GM12878 (cell line): ENCODE data around the gene SLC6A3. TPM values are rescaled to one million over a fixed set of nuclear protein-coding genes. Genes with fewer than 3 reads are reported as not detected.

Experiments
- ATAC-seq: fragments of 200-7000 bp; cut with Tn5 transposase; 3 replicates; pipeline ENCODE4 v1.9.1; 2020; ENCODE audit warnings: mild to moderate bottlenecking, moderate library complexity
- BruUV-seq: library from RNA; stranded (reverse); fragments of 400-500 nt; replicated peaks from 2 replicates; lab custom pipeline; 2021; lab: Mats Ljungman, UMichigan
- CTCF ChIA-PET: fragments of 300-600 bp; sonication (Branson Sonifier 250); formaldehyde crosslinking; extraction: SDS; loops from one replicate; lab custom pipeline; 2021; ENCODE audit warnings: inconsistent platforms; lab: Yijun Ruan, JAX
- POLR2A ChIA-PET: fragments of 350-600 bp; formaldehyde crosslinking; extraction: SDS; loops from one replicate; lab custom pipeline; 2021; ENCODE audit warnings: inconsistent platforms; lab: Charles Lee
- RAD21 ChIA-PET: fragments of 300-600 bp; sonication (Branson Sonifier 250); formaldehyde crosslinking; loops from one replicate; lab custom pipeline; 2023; ENCODE audit warnings: antibody characterized with exemption; ENCODE audit not compliant: unreplicated experiment; lab: Charles Lee
- SMC1A ChIA-PET: fragments of 300-600 bp; sonication (Branson Sonifier 250); formaldehyde crosslinking; loops from one replicate; lab custom pipeline; 2023; ENCODE audit not compliant: unreplicated experiment, uncharacterized antibody; lab: Charles Lee
- DNase-seq: peaks from one replicate; pipeline ENCODE4 v3.0.0-alpha.2; 2011; ENCODE audit warnings: low read depth, low spot score
- FAIRE-seq: peaks from 3 replicates; lab custom pipeline; 2011; peaks lifted over from hg19 to GRCh38; lab: Jason Lieb, UNC
- H2AFZ ChIP-seq: 2 replicates; pipeline ENCODE4 v1.6.0; 2011; ENCODE audit warnings: low read depth, low read length, control low read depth; ENCODE audit not compliant: control insufficient read depth
- H3K27ac ChIP-seq: 2 replicates; pipeline ENCODE4 v1.5.1; 2011; ENCODE audit warnings: control low read depth; ENCODE audit not compliant: control insufficient read depth, insufficient read depth
- H3K27me3 ChIP-seq, 2 experiments: replicated peaks in 1 of 2; 2 replicates each; pipeline versions ENCODE4 v1.6.0 to v1.6.1; 2011; ENCODE audit warnings: low read length in 1 of 2; ENCODE audit not compliant: control insufficient read depth in 2 of 2, insufficient read depth in 2 of 2
- H3K36me3 ChIP-seq, 2 experiments: 2 replicates each; pipeline ENCODE4 v1.5.1; 2011; ENCODE audit warnings: low read length in 1 of 2; ENCODE audit not compliant: control insufficient read depth in 2 of 2, insufficient read depth in 2 of 2
- H3K4me1 ChIP-seq: 2 replicates; pipeline ENCODE4 v1.6.1; 2011; ENCODE audit warnings: mild to moderate bottlenecking, low read length, moderate library complexity, mixed read lengths; ENCODE audit not compliant: control insufficient read depth, insufficient read depth
- H3K4me2 ChIP-seq: 2 replicates; pipeline ENCODE4 v1.6.0; 2011; ENCODE audit warnings: control low read depth; ENCODE audit not compliant: control insufficient read depth, insufficient read depth
- H3K4me3 ChIP-seq: fragments of 200-600 bp; sonication (generic); 2 replicates; pipeline ENCODE4 v1.5.1; 2016
- H3K79me2 ChIP-seq: 2 replicates; pipeline ENCODE4 v1.6.0; 2011; ENCODE audit warnings: low read length; ENCODE audit not compliant: control insufficient read depth, insufficient read depth
- H3K9ac ChIP-seq: 2 replicates; pipeline ENCODE4 v1.8.0; 2011; ENCODE audit warnings: low read length, control low read depth, mixed read lengths; ENCODE audit not compliant: control insufficient read depth, insufficient read depth
- H3K9me3 ChIP-seq: replicated peaks from 3 replicates; pipeline ENCODE4 v1.5.1; 2011; ENCODE audit warnings: mild to moderate bottlenecking, low read length; ENCODE audit not compliant: control insufficient read depth, insufficient read depth
- H4K20me1 ChIP-seq: 2 replicates; pipeline ENCODE4 v1.6.0; 2011; ENCODE audit not compliant: control insufficient read depth, insufficient read depth
- BHLHE40 ChIP-seq, 2 experiments: fragments of 450-650 bp in 1 of 2; IDR thresholded peaks; 2 replicates each; pipeline ENCODE4 v1.6.1; 2011 to 2017; ENCODE audit warnings: low read depth in 2 of 2, borderline replicate concordance in 1 of 2, improper control_type of control experiment in 1 of 2, low read length in 1 of 2, mild to moderate bottlenecking in 1 of 2
- BMI1 ChIP-seq: fragments of 450-650 bp; IDR thresholded peaks from 2 replicates; pipeline ENCODE4 v1.6.1; 2016; ENCODE audit warnings: mild to moderate bottlenecking, moderate library complexity, borderline replicate concordance
- CHD4 ChIP-seq: fragments of 200-600 bp; sonication (generic); IDR thresholded peaks from 2 replicates; pipeline ENCODE4 v1.6.1; 2016; ENCODE audit warnings: mild to moderate bottlenecking
- ETV6 ChIP-seq, 2 experiments: fragments of 450-650 bp in 1 of 2; IDR thresholded peaks in 1 of 2; conservative IDR thresholded peaks in 1 of 2; 2 replicates each; pipeline ENCODE4 v1.6.1; 2014; ENCODE audit warnings: antibody characterized with exemption in 1 of 2, borderline replicate concordance in 1 of 2, low read depth in 1 of 2, mild to moderate bottlenecking in 1 of 2, moderate library complexity in 1 of 2
- EZH2 ChIP-seq: IDR thresholded peaks from 2 replicates; pipeline ENCODE4 v1.6.1; 2012; ENCODE audit warnings: low read depth, mild to moderate bottlenecking, control low read depth, inconsistent platforms, low read length, borderline replicate concordance; ENCODE audit not compliant: control insufficient read depth
- FOXM1 ChIP-seq: IDR thresholded peaks from 2 replicates; pipeline ENCODE4 v1.6.1; 2012; ENCODE audit warnings: low read depth, mild to moderate bottlenecking, inconsistent platforms, low read length, moderate library complexity
- MYB ChIP-seq: fragments of 150-350 bp; IDR thresholded peaks from 2 replicates; pipeline ENCODE4 v1.6.1; 2014; ENCODE audit warnings: mild to moderate bottlenecking, low read depth, low read length, borderline replicate concordance
- MYC ChIP-seq: IDR thresholded peaks from 2 replicates; pipeline ENCODE4 v1.6.1; 2011; ENCODE audit warnings: mild to moderate bottlenecking, low read length, moderate library complexity, inconsistent platforms; ENCODE audit not compliant: insufficient read depth, insufficient replicate concordance, insufficient read length, severe bottlenecking
- NFYB ChIP-seq: IDR thresholded peaks from 2 replicates; pipeline ENCODE4 v1.6.1; 2011; ENCODE audit warnings: low read depth, mild to moderate bottlenecking, low read length, improper control_type of control experiment, moderate library complexity; ENCODE audit not compliant: insufficient read depth
- WRNIP1 ChIP-seq: IDR thresholded peaks from 2 replicates; pipeline ENCODE4 v1.6.1; 2011; ENCODE audit warnings: low read depth, low read length, improper control_type of control experiment, borderline replicate concordance
- WGBS: methylation state at CpG from one replicate; pipeline ENCODE4 v1.1.6; 2016; ENCODE audit warnings: low lambda C conversion rate; ENCODE audit not compliant: insufficient replicate concordance, insufficient coverage; ENCODE audit errors: missing lambda C conversion rate; 5-methylcytosine and 5-hydroxymethylcytosine counted together
- in situ Hi-C: fragments of 300-500 bp; cut with MboI; formaldehyde crosslinking; loops from 9 replicates; pipeline ENCODE4 v1.14.3; 2018; ENCODE audit warnings: mixed read lengths
- intact Hi-C: fragments of 100-400 bp; cut with micrococcal nuclease; formaldehyde crosslinking; loops from one replicate; pipeline ENCODE4 v1.14.2; 2022; ENCODE audit not compliant: unreplicated experiment
- polyA plus RNA-seq, 11 experiments: library from polyadenylated mRNA; depleted of rRNA in 4 of 11; unstranded in 6 of 11; stranded (reverse) in 5 of 11; fragments of >200 nt; fragmentation: Nextera tagmentation in 4 of 11; fragmentation: Illumina TruSeq in 1 of 11; extraction: Ambion mirVana in 4 of 11; extraction: Trizol in 1 of 11; gene quantifications; 1 replicate in 1 of 11; 2 replicates in 10 of 11; pipeline versions ENCODE4 v1.2.1 to v1.2.3, GENCODE V29; 2011 to 2016; ENCODE audit warnings: inconsistent platforms in 2 of 11, missing spikeins in 2 of 11, low read depth in 1 of 11
- total RNA-seq, 4 experiments: library from RNA; depleted of rRNA in 3 of 4; stranded (reverse); fragments of >200 nt in 3 of 4; fragmentation: Illumina TruSeq in 1 of 4; extraction: Trizol in 1 of 4; gene quantifications; 2 replicates each; pipeline versions ENCODE4 v1.2.1 to v1.2.3, GENCODE V29; 2013 to 2021
- TF ChIP-seq, protein P1 (sequence below): IDR thresholded peaks from 2 replicates; pipeline ENCODE4 v1.6.1; 2011; ENCODE audit warnings: low read depth, mild to moderate bottlenecking, low read length, moderate library complexity, borderline replicate concordance; ENCODE audit errors: extremely low read depth
- TF ChIP-seq, protein P2 (sequence below): fragments of 450-650 bp; formaldehyde crosslinking; IDR thresholded peaks from 2 replicates; pipeline ENCODE4 v1.5.0; 2022; ENCODE audit warnings: mild to moderate bottlenecking, missing genetic modification characterization
- TF ChIP-seq, protein P3 (sequence below): fragments of 450-650 bp; IDR thresholded peaks from 2 replicates; pipeline ENCODE4 v1.6.1; 2017; ENCODE audit warnings: mild to moderate bottlenecking, low read depth, inconsistent platforms; ENCODE audit not compliant: poor library complexity, severe bottlenecking

The SLC6A3 gene
- total and polyA plus RNA-seq, 10 of the 15 experiments (the other 5 are each of a cell fraction or from before 2014, with no cell fraction given) = 0.01 TPM; not detected in 9

GRCh38 chr5:1402611-1403255, 42.5 kb downstream of the SLC6A3 start:
- ATAC-seq (no peak), FAIRE-seq (no peak), DNase-seq (no peak)
- H3K27me3 ChIP-seq = peaks cover 1 to 4% of the 10 kb centered on the region in 2 experiments; a peak in 2 of 4 replicates
- CTCF ChIA-PET = no interaction called here
- H3K9ac ChIP-seq = no peak overlapping the region
- POLR2A ChIA-PET = no interaction called here
- H3K4me2 ChIP-seq = no peak overlapping the region
- intact Hi-C loops (no loop called here), in situ Hi-C loops (no loop called here)
- SMC1A ChIA-PET = no interaction called here
- no peak overlapping the region for H2AFZ ChIP-seq
- no peaks in the 10 kb centered on the region for H3K4me1 ChIP-seq
- H3K9me3 ChIP-seq = no peaks in the 10 kb centered on the region; the same call in 2 of the 3 replicates
- H3K27ac ChIP-seq = no peak overlapping the region
- H3K36me3 ChIP-seq = no peaks in the 10 kb centered on the region
- RAD21 ChIA-PET = no interaction called here
- BruUV-seq = no TSS peak
- no peaks in the 10 kb centered on the region for H3K79me2 ChIP-seq
- H4K20me1 ChIP-seq = no peaks in the 10 kb centered on the region
- H3K4me3 ChIP-seq = no peak overlapping the region
- TF ChIP-seq CHD4 (no peak), MYB (no peak), BHLHE40 (IDR thresholded peaks at IDR 0.05; ENCODE audit: borderline replicate concordance in 1 of 2, low read depth in 2 of 2, low read length in 1 of 2) (no peak), WRNIP1 (no peak), NFYB (no peak), EZH2 (no peak), ETV6 (conservative IDR thresholded peaks at IDR 0.05 in 1 of 2, IDR thresholded peaks at IDR 0.05 in 1 of 2; ENCODE audit: borderline replicate concordance in 1 of 2, low read depth in 1 of 2) (no peak), BMI1 (no peak), FOXM1 (no peak), MYC (no peak)
- TF ChIP-seq, protein P1, sequence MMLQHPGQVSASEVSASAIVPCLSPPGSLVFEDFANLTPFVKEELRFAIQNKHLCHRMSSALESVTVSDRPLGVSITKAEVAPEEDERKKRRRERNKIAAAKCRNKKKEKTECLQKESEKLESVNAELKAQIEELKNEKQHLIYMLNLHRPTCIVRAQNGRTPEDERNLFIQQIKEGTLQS = no peak
- TF ChIP-seq, protein P2, sequence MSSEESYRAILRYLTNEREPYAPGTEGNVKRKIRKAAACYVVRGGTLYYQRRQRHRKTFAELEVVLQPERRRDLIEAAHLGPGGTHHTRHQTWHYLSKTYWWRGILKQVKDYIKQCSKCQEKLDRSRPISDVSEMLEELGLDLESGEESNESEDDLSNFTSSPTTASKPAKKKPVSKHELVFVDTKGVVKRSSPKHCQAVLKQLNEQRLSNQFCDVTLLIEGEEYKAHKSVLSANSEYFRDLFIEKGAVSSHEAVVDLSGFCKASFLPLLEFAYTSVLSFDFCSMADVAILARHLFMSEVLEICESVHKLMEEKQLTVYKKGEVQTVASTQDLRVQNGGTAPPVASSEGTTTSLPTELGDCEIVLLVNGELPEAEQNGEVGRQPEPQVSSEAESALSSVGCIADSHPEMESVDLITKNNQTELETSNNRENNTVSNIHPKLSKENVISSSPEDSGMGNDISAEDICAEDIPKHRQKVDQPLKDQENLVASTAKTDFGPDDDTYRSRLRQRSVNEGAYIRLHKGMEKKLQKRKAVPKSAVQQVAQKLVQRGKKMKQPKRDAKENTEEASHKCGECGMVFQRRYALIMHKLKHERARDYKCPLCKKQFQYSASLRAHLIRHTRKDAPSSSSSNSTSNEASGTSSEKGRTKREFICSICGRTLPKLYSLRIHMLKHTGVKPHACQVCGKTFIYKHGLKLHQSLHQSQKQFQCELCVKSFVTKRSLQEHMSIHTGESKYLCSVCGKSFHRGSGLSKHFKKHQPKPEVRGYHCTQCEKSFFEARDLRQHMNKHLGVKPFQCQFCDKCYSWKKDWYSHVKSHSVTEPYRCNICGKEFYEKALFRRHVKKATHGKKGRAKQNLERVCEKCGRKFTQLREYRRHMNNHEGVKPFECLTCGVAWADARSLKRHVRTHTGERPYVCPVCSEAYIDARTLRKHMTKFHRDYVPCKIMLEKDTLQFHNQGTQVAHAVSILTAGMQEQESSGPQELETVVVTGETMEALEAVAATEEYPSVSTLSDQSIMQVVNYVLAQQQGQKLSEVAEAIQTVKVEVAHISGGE (CRISPR knock-in tag) = no peak
- TF ChIP-seq, protein P3, sequence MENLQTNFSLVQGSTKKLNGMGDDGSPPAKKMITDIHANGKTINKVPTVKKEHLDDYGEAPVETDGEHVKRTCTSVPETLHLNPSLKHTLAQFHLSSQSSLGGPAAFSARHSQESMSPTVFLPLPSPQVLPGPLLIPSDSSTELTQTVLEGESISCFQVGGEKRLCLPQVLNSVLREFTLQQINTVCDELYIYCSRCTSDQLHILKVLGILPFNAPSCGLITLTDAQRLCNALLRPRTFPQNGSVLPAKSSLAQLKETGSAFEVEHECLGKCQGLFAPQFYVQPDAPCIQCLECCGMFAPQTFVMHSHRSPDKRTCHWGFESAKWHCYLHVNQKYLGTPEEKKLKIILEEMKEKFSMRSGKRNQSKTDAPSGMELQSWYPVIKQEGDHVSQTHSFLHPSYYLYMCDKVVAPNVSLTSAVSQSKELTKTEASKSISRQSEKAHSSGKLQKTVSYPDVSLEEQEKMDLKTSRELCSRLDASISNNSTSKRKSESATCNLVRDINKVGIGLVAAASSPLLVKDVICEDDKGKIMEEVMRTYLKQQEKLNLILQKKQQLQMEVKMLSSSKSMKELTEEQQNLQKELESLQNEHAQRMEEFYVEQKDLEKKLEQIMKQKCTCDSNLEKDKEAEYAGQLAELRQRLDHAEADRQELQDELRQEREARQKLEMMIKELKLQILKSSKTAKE = no peak
- WGBS = 39% methylated on average over 24 of the region's 24 CpGs
